ENCODE measurements around the gene ZKSCAN5. TPM values are rescaled to one million over a fixed set of nuclear protein-coding genes. Genes with fewer than 3 reads are reported as not detected.

ZKSCAN5 gene
- total and polyA plus RNA-seq, 2 experiments from 2014 or later, result 4.6 to 13.4 TPM

DNA sequence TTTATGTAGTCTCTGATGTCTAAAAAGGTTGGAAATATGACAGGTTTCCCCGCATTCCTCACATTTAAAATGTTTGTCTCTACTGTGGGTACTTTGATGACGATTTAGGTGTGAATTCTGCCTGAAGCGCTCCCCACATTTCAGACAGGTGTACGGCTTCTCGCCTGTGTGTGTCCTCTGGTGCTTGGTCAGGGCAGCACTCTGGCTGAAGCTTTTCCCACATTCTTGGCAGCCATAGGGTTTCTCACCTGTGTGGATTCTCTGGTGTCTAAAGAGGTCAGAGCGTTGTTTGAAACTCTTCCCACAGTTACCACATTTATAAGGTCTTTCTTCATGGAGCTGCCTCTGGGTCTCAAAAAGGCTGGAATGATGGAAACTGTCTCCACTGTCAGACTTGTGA, 10.6 kb upstream of the ZKSCAN5 start:
- TF ChIP-seq STAT1 (IDR thresholded peaks at IDR 0.05; ENCODE audit: unreplicated experiment), result no peak
- no peak for TF ChIP-seq ZNF114 (CRISPR knock-in tag; IDR thresholded peaks at IDR 0.05)
- TF ChIP-seq, protein P1, sequence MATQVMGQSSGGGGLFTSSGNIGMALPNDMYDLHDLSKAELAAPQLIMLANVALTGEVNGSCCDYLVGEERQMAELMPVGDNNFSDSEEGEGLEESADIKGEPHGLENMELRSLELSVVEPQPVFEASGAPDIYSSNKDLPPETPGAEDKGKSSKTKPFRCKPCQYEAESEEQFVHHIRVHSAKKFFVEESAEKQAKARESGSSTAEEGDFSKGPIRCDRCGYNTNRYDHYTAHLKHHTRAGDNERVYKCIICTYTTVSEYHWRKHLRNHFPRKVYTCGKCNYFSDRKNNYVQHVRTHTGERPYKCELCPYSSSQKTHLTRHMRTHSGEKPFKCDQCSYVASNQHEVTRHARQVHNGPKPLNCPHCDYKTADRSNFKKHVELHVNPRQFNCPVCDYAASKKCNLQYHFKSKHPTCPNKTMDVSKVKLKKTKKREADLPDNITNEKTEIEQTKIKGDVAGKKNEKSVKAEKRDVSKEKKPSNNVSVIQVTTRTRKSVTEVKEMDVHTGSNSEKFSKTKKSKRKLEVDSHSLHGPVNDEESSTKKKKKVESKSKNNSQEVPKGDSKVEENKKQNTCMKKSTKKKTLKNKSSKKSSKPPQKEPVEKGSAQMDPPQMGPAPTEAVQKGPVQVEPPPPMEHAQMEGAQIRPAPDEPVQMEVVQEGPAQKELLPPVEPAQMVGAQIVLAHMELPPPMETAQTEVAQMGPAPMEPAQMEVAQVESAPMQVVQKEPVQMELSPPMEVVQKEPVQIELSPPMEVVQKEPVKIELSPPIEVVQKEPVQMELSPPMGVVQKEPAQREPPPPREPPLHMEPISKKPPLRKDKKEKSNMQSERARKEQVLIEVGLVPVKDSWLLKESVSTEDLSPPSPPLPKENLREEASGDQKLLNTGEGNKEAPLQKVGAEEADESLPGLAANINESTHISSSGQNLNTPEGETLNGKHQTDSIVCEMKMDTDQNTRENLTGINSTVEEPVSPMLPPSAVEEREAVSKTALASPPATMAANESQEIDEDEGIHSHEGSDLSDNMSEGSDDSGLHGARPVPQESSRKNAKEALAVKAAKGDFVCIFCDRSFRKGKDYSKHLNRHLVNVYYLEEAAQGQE (IDR thresholded peaks at IDR 0.05; ENCODE audit: unreplicated experiment), result no peak
- TF ChIP-seq, protein P2, sequence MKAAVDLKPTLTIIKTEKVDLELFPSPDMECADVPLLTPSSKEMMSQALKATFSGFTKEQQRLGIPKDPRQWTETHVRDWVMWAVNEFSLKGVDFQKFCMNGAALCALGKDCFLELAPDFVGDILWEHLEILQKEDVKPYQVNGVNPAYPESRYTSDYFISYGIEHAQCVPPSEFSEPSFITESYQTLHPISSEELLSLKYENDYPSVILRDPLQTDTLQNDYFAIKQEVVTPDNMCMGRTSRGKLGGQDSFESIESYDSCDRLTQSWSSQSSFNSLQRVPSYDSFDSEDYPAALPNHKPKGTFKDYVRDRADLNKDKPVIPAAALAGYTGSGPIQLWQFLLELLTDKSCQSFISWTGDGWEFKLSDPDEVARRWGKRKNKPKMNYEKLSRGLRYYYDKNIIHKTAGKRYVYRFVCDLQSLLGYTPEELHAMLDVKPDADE (IDR thresholded peaks at IDR 0.05), result no peak
- TF ChIP-seq CREB1 (CRISPR knock-in tag; IDR thresholded peaks at IDR 0.05; ENCODE audit: low read depth), result no peak
- TF ChIP-seq POLR2AphosphoS5 (IDR thresholded peaks at IDR 0.05; ENCODE audit: low read depth), result no peak
- TF ChIP-seq ZNF331 (CRISPR knock-in tag; IDR thresholded peaks at IDR 0.05; ENCODE audit: low read depth), result no peak
- TF ChIP-seq, protein P3, sequence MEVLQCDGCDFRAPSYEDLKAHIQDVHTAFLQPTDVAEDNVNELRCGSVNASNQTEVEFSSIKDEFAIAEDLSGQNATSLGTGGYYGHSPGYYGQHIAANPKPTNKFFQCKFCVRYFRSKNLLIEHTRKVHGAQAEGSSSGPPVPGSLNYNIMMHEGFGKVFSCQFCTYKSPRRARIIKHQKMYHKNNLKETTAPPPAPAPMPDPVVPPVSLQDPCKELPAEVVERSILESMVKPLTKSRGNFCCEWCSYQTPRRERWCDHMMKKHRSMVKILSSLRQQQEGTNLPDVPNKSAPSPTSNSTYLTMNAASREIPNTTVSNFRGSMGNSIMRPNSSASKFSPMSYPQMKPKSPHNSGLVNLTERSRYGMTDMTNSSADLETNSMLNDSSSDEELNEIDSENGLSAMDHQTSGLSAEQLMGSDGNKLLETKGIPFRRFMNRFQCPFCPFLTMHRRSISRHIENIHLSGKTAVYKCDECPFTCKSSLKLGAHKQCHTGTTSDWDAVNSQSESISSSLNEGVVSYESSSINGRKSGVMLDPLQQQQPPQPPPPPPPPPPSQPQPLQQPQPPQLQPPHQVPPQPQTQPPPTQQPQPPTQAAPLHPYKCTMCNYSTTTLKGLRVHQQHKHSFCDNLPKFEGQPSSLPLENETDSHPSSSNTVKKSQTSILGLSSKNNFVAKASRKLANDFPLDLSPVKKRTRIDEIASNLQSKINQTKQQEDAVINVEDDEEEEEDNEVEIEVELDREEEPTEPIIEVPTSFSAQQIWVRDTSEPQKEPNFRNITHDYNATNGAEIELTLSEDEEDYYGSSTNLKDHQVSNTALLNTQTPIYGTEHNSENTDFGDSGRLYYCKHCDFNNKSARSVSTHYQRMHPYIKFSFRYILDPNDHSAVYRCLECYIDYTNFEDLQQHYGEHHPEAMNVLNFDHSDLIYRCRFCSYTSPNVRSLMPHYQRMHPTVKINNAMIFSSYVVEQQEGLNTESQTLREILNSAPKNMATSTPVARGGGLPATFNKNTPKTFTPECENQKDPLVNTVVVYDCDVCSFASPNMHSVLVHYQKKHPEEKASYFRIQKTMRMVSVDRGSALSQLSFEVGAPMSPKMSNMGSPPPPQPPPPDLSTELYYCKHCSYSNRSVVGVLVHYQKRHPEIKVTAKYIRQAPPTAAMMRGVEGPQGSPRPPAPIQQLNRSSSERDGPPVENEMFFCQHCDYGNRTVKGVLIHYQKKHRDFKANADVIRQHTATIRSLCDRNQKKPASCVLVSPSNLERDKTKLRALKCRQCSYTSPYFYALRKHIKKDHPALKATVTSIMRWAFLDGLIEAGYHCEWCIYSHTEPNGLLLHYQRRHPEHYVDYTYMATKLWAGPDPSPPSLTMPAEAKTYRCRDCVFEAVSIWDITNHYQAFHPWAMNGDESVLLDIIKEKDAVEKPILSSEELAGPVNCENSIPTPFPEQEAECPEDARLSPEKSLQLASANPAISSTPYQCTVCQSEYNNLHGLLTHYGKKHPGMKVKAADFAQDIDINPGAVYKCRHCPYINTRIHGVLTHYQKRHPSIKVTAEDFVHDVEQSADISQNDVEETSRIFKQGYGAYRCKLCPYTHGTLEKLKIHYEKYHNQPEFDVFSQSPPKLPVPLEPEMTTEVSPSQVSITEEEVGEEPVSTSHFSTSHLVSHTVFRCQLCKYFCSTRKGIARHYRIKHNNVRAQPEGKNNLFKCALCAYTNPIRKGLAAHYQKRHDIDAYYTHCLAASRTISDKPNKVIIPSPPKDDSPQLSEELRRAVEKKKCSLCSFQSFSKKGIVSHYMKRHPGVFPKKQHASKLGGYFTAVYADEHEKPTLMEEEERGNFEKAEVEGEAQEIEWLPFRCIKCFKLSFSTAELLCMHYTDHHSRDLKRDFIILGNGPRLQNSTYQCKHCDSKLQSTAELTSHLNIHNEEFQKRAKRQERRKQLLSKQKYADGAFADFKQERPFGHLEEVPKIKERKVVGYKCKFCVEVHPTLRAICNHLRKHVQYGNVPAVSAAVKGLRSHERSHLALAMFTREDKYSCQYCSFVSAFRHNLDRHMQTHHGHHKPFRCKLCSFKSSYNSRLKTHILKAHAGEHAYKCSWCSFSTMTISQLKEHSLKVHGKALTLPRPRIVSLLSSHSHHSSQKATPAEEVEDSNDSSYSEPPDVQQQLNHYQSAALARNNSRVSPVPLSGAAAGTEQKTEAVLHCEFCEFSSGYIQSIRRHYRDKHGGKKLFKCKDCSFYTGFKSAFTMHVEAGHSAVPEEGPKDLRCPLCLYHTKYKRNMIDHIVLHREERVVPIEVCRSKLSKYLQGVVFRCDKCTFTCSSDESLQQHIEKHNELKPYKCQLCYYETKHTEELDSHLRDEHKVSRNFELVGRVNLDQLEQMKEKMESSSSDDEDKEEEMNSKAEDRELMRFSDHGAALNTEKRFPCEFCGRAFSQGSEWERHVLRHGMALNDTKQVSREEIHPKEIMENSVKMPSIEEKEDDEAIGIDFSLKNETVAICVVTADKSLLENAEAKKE (CRISPR knock-in tag; IDR thresholded peaks at IDR 0.05), result no peak
- TF ChIP-seq JUNB (IDR thresholded peaks at IDR 0.05; ENCODE audit: unreplicated experiment), result no peak
- TF ChIP-seq NANOG (IDR thresholded peaks at IDR 0.05; ENCODE audit: borderline replicate concordance), result no peak
- no peak for TF ChIP-seq EZH2phosphoT487 (IDR thresholded peaks at IDR 0.05; ENCODE audit: unreplicated experiment)
- TF ChIP-seq, protein P4, sequence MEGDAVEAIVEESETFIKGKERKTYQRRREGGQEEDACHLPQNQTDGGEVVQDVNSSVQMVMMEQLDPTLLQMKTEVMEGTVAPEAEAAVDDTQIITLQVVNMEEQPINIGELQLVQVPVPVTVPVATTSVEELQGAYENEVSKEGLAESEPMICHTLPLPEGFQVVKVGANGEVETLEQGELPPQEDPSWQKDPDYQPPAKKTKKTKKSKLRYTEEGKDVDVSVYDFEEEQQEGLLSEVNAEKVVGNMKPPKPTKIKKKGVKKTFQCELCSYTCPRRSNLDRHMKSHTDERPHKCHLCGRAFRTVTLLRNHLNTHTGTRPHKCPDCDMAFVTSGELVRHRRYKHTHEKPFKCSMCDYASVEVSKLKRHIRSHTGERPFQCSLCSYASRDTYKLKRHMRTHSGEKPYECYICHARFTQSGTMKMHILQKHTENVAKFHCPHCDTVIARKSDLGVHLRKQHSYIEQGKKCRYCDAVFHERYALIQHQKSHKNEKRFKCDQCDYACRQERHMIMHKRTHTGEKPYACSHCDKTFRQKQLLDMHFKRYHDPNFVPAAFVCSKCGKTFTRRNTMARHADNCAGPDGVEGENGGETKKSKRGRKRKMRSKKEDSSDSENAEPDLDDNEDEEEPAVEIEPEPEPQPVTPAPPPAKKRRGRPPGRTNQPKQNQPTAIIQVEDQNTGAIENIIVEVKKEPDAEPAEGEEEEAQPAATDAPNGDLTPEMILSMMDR (conservative IDR thresholded peaks at IDR 0.05; ENCODE audit: low read depth in 2 of 2), result no peak
- no peak for TF ChIP-seq EZH2 (IDR thresholded peaks at IDR 0.05; ENCODE audit: low read depth, unreplicated experiment)
- H3K27ac Mint-ChIP-seq, result no peak overlapping the region
- H3K4me3 Mint-ChIP-seq, result no peak overlapping the region
- Histone ChIP-seq H3K4me1 (ENCODE audit: insufficient read depth) (peaks cover 11% of the 10 kb centered on the region; the same call in 1 of the 2 replicates), H3K4me3 (no peak overlapping the region), H3K9me2 (ENCODE audit: insufficient read depth) (no peaks in the 10 kb centered on the region), H3F3A (replicated peaks; ENCODE audit: low read depth) (peaks cover 20% of the 10 kb centered on the region), H3K27ac (ENCODE audit: low read depth) (no peak overlapping the region), H4K20me1 (replicated peaks; ENCODE audit: insufficient read depth) (peaks cover 17% of the 10 kb centered on the region), H3K79me2 (replicated peaks; ENCODE audit: insufficient read depth) (peaks cover 36% of the 10 kb centered on the region), H2AFZ (no peak overlapping the region), H3K4me2 (no peak overlapping the region), H3K27me3 (ENCODE audit: insufficient read depth) (no peaks in the 10 kb centered on the region), H3K36me3 (ENCODE audit: insufficient read depth) (peaks cover 41% of the 10 kb centered on the region)
- H3K4me1 Mint-ChIP-seq, result peaks cover 12% of the 10 kb centered on the region
- peaks cover 66% of the 10 kb centered on the region for H3K36me3 Mint-ChIP-seq (ENCODE audit: low read depth)
- peaks cover 29% of the 10 kb centered on the region for H3K9me3 Mint-ChIP-seq
- no peak for DNase-seq (ENCODE audit: low spot score)
- ATAC-seq, result no peak
- no peaks in the 10 kb centered on the region for H3K27me3 Mint-ChIP-seq (ENCODE audit: insufficient read depth, low read depth, poor library complexity)
